DND-41 (cell line): ENCODE results near the gene TFEB.

Source experiments
- CTCF ChIP-seq: IDR thresholded peaks from 2 replicates; pipeline ENCODE4 v1.5.1; 2012; ENCODE audit warnings: borderline replicate concordance, low read length, moderate library complexity, mild to moderate bottlenecking; ENCODE audit not compliant: poor library complexity, severe bottlenecking; ENCODE audit errors: extremely low read depth
- EZH2 ChIP-seq: IDR thresholded peaks from 3 replicates; pipeline ENCODE4 v1.6.1; 2012; ENCODE audit warnings: borderline replicate concordance, low read depth, mild to moderate bottlenecking, moderate library complexity, low read length, inconsistent platforms; ENCODE audit not compliant: severe bottlenecking

GRCh38 chr6:41664271-41664670 lies 71.1 kb downstream of the TFEB start:
- TF ChIP-seq CTCF (no peak), EZH2 (no peak)
